ENCODE measurements around the gene RNF112.

DNA sequence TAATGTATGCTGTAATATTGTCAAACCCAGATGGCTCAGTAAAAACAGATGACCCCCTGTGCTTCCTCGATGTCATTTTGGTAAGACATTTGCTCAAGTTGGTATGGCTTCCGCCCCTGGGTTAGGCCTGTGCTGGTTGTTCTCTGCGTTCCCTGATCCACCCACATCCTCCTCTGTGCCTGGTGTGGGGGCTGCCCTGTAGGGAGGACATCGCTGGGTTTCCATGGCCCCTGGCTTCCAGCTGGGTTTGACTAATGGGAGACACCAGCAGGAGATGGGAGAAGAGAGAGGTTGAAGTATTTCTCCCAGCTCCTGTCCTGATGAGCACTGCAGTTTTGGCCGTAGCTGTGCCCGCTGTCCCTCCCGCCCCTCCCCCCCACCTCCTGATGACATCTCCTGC lies 19.6 kb upstream of the RNF112 start:
- TF ChIP-seq, protein P1, sequence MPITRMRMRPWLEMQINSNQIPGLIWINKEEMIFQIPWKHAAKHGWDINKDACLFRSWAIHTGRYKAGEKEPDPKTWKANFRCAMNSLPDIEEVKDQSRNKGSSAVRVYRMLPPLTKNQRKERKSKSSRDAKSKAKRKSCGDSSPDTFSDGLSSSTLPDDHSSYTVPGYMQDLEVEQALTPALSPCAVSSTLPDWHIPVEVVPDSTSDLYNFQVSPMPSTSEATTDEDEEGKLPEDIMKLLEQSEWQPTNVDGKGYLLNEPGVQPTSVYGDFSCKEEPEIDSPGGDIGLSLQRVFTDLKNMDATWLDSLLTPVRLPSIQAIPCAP (CRISPR knock-in tag; IDR thresholded peaks at IDR 0.05) = no peak
- TF ChIP-seq SP1 (CRISPR knock-in tag; conservative IDR thresholded peaks at IDR 0.05) (no peak), FOXJ3 (CRISPR knock-in tag; IDR thresholded peaks at IDR 0.05; ENCODE audit: borderline replicate concordance) (no peak), ATF2 (CRISPR knock-in tag; IDR thresholded peaks at IDR 0.05; ENCODE audit: borderline replicate concordance, low read depth) (no peak)
- TF ChIP-seq, protein P2, sequence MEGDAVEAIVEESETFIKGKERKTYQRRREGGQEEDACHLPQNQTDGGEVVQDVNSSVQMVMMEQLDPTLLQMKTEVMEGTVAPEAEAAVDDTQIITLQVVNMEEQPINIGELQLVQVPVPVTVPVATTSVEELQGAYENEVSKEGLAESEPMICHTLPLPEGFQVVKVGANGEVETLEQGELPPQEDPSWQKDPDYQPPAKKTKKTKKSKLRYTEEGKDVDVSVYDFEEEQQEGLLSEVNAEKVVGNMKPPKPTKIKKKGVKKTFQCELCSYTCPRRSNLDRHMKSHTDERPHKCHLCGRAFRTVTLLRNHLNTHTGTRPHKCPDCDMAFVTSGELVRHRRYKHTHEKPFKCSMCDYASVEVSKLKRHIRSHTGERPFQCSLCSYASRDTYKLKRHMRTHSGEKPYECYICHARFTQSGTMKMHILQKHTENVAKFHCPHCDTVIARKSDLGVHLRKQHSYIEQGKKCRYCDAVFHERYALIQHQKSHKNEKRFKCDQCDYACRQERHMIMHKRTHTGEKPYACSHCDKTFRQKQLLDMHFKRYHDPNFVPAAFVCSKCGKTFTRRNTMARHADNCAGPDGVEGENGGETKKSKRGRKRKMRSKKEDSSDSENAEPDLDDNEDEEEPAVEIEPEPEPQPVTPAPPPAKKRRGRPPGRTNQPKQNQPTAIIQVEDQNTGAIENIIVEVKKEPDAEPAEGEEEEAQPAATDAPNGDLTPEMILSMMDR (IDR thresholded peaks at IDR 0.05) = no peak
